HFFc6 (cell line): ENCODE results near the gene CAPN3. TPM values are rescaled to one million over a fixed set of nuclear protein-coding genes. Genes with fewer than 3 reads are reported as not detected.

Experiments used
- DNase-seq: peaks from one replicate; pipeline ENCODE4 v3.0.0-alpha.2; 2018
- H3K27ac Mint-ChIP-seq: 2 replicates; pipeline ENCODE4 v1.8.0; 2020; ENCODE audit warnings: mild to moderate bottlenecking, mixed read lengths
- H3K27me3 Mint-ChIP-seq: 2 replicates; pipeline ENCODE4 v1.8.0; 2021; ENCODE audit warnings: mild to moderate bottlenecking, moderate library complexity, mixed read lengths; ENCODE audit not compliant: insufficient read depth
- H3K36me3 Mint-ChIP-seq: 2 replicates; pipeline ENCODE4 v1.8.0; 2021; ENCODE audit warnings: low read depth, mixed read lengths
- H3K4me1 Mint-ChIP-seq: 2 replicates; pipeline ENCODE4 v1.8.0; 2020; ENCODE audit warnings: low read depth, mixed read lengths
- H3K4me3 Mint-ChIP-seq: 2 replicates; pipeline ENCODE4 v1.8.0; 2020; ENCODE audit warnings: mild to moderate bottlenecking, moderate library complexity, mixed read lengths
- H3K9me3 Mint-ChIP-seq: 2 replicates; pipeline ENCODE4 v1.8.0; 2020; ENCODE audit warnings: mild to moderate bottlenecking, mixed read lengths
- total RNA-seq, 6 experiments: library from RNA; stranded (reverse); fragmentation: NEBNext Ultra II Directional; extraction: Animal tissue kit (Norgen Biotek cat#: 25700); gene quantifications; 2 replicates in 1 of 6; 3 replicates in 5 of 6; pipeline ENCODE4 v1.2.3, GENCODE V29; 2021
- TF ChIP-seq, protein P1 (sequence below): fragments of 200-600 bp; sonication (generic); IDR thresholded peaks from 2 replicates; pipeline ENCODE4 v1.5.0; 2021; ENCODE audit warnings: antibody characterized with exemption, mild to moderate bottlenecking

Gene CAPN3
- total RNA-seq, 6 experiments from 2014 or later: 0.81 to 1.9 (median 1.5) TPM

DNA sequence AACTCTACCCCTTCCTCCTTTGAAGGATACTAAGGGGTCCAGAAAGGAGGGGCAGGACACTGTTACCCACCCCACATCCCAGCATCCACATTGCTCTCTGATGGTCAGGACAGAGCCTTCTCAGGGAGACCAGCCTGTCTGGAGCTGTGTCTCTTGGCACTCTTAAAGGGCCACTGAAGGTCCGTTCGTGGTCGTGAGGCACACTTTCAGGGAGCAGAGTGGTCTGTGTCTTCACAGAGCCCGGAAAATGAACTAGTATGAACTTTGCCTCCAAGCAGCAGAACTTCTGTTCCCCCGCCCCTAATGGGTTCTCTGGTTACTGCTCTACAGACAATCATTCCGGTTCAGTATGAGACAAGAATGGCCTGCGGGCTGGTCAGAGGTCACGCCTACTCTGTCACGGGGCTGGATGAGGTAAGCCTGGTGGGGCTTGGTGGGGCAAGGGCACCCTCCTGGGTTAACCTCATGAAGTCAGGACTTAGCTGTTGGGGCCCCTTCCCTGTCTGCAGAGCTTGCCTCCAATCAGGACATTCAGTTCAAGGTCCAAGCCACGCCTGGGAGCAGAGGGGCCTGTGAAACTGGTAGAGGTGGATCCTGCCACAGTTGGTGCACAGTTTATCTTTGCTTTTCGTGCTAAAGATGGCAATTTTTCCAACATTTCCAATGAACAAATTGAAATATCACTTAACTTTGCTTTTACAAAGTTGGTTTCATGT lies 33.2 kb downstream of the CAPN3 start:
- Mint-ChIP-seq H3K36me3 (no peaks in the 10 kb centered on the region), H3K4me1 (no peaks in the 10 kb centered on the region)

DNA sequence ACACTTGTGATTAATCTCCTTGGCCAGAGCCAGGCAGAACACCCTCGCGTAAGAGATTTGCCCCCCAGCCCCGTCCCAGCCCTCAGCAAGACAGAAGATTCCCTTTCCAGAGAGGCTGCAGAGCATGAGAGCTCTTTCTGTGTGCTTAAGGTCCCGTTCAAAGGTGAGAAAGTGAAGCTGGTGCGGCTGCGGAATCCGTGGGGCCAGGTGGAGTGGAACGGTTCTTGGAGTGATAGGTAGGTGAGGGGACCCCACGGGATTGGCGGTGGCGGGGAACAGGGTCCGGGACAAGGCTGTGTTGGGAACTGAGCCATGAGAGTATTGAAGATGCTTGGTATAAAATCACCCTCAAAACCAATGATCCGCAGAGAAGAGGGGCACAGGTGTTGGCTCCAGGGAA lies 34.8 kb downstream of the CAPN3 start:
- no peaks in the 10 kb centered on the region for H3K9me3 Mint-ChIP-seq
- H3K27ac Mint-ChIP-seq: no peak overlapping the region
- H3K4me3 Mint-ChIP-seq: no peak overlapping the region
- no peaks in the 10 kb centered on the region for H3K4me1 Mint-ChIP-seq
- TF ChIP-seq, protein P1, sequence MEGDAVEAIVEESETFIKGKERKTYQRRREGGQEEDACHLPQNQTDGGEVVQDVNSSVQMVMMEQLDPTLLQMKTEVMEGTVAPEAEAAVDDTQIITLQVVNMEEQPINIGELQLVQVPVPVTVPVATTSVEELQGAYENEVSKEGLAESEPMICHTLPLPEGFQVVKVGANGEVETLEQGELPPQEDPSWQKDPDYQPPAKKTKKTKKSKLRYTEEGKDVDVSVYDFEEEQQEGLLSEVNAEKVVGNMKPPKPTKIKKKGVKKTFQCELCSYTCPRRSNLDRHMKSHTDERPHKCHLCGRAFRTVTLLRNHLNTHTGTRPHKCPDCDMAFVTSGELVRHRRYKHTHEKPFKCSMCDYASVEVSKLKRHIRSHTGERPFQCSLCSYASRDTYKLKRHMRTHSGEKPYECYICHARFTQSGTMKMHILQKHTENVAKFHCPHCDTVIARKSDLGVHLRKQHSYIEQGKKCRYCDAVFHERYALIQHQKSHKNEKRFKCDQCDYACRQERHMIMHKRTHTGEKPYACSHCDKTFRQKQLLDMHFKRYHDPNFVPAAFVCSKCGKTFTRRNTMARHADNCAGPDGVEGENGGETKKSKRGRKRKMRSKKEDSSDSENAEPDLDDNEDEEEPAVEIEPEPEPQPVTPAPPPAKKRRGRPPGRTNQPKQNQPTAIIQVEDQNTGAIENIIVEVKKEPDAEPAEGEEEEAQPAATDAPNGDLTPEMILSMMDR: no peak
- no peak for DNase-seq
- peaks cover 1% of the 10 kb centered on the region for H3K27me3 Mint-ChIP-seq
- H3K36me3 Mint-ChIP-seq: no peaks in the 10 kb centered on the region

More for the DNA sequence above, 33.2 kb downstream of the CAPN3 start:
- TF ChIP-seq, protein P1: no peak
- peaks cover 1% of the 10 kb centered on the region for H3K27me3 Mint-ChIP-seq
- no peak for DNase-seq
- no peak overlapping the region for H3K4me3 Mint-ChIP-seq
- H3K27ac Mint-ChIP-seq: no peak overlapping the region
- no peaks in the 10 kb centered on the region for H3K9me3 Mint-ChIP-seq

DNA sequence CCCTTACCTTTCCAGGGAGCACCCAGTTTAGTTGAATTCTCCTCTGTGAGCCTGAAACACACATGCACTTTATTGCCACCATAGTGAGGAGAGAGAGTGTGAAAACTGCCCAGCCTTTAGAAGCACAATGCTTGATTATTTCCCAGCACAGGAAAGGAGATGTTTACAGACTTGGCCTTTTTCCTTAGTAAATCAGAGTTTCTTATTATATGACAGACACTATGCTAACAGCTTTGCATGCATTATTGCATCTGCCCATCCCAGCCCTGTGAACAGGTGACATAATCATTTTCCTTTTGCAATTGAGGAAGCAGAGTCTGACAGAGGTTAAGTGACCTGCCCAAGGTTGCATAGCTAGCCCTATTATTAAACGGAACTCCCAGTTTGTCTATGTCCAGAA lies 36.5 kb downstream of the CAPN3 start:
- no peaks in the 10 kb centered on the region for H3K9me3 Mint-ChIP-seq
- H3K4me3 Mint-ChIP-seq: no peak overlapping the region
- H3K36me3 Mint-ChIP-seq: no peaks in the 10 kb centered on the region
- H3K27ac Mint-ChIP-seq: no peak overlapping the region
- peaks cover 1% of the 10 kb centered on the region for H3K27me3 Mint-ChIP-seq
- DNase-seq: no peak
- TF ChIP-seq, protein P1: no peak
- H3K4me1 Mint-ChIP-seq: no peaks in the 10 kb centered on the region

DNA sequence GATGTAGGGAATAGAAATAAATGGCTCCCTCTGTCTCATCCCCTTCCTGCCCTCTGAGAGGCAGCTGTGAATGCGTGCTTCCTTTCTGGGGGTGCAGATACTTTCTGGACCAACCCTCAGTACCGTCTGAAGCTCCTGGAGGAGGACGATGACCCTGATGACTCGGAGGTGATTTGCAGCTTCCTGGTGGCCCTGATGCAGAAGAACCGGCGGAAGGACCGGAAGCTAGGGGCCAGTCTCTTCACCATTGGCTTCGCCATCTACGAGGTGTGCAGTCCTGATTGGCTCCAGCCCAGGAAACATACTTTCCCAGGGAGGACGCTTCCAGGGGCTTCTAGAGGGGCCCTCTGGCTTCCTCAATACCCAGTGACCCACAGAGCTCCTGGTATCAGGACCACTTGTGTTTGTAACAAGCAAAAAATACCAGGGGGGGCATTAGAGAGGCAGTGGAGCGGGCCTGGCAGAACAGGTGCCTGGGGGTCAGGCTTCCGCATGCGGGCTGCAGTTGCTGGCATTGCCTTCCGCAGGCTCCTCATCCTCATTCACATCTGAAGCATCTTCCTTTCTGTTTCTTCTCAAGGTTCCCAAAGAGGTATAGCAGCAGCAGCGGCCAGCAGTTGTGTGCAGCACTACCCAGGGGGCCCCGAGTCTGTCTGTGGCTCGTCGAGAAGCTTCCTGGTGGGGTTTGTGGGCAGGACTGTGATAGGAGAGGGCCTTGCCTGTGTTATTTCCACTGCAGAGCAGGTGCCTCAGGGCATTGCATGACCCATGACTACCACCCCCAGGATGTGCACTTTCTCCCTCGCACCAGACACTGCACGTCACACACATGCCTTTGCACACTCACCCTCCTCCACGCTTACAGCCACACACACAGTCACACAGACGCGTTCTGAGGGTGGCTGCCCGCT lies 42.5 kb downstream of the CAPN3 start:
- Mint-ChIP-seq H3K27ac (no peak overlapping the region), H3K36me3 (no peaks in the 10 kb centered on the region), H3K4me1 (peaks cover 11% of the 10 kb centered on the region), H3K4me3 (no peak overlapping the region), H3K27me3 (no peaks in the 10 kb centered on the region; the same call in 1 of the 2 replicates), H3K9me3 (no peaks in the 10 kb centered on the region)
- DNase-seq: no peak
- TF ChIP-seq, protein P1: no peak

DNA sequence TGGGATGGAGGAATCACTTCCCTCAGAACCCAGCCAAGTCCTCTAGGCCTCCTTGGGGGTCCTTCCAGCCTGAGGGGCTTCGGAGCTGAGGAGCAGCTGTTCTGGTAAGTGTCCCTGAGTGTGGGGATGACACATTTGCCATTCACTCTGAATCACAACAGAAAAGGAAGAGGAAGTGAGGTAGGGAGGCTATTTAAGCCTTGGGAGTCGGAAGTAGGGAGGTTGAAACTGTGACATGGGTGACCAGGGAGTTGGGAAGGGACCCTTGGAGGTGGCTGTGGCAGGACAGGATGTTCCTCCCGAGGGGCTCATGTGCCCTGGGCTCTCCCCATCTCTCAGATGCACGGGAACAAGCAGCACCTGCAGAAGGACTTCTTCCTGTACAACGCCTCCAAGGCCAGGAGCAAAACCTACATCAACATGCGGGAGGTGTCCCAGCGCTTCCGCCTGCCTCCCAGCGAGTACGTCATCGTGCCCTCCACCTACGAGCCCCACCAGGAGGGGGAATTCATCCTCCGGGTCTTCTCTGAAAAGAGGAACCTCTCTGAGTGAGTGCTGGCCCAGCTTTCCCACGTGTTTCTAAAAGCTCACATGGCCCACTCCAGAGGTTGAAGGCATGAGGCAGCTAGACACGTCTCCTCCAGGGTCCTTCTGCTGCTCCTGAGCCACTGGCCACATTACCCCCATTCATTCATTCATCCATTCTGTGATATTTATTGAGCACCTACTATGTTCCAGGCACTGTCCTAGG lies 43.3 kb downstream of the CAPN3 start:
- TF ChIP-seq, protein P1: no peak
- Mint-ChIP-seq H3K9me3 (no peaks in the 10 kb centered on the region), H3K36me3 (no peaks in the 10 kb centered on the region), H3K4me3 (no peak overlapping the region), H3K4me1 (peaks cover 11% of the 10 kb centered on the region), H3K27me3 (no peaks in the 10 kb centered on the region; the same call in 1 of the 2 replicates), H3K27ac (no peak overlapping the region)
- no peak for DNase-seq
